ENCODE results near the gene ATF6.

GRCh38 chr1:161921990-161922389 is 155.9 kb downstream of the ATF6 start:
- no peak for TF ChIP-seq CTCF (IDR thresholded peaks at IDR 0.05; ENCODE audit: low read depth, low read length, poor library complexity, severe bottlenecking)
- TF ChIP-seq EZH2phosphoT487 (IDR thresholded peaks at IDR 0.05; ENCODE audit: borderline replicate concordance, low read length) = no peak

Measured in DOHH2 (cell line).